Stimulated activated naive CD8-positive, alpha-beta T cell treated with anti-CD3 and anti-CD28 coated beads, Interleukin-15, Interleukin-2, amounts not matched to agents 100 U/mL and 50 U/mL, for 24 hours (primary cell): Measurements from ENCODE around the gene FBXO21.
"Not testable (repeated sequence)": the region's sequence is repeated elsewhere in the genome, so short reads cannot be mapped to it uniquely, and the experiment has no call there.

Experiments used
- ATAC-seq: fragments of 150-1000 bp; cut with Tn5 transposase; one replicate; pipeline ENCODE4 v1.10.0; 2021
- DNase-seq: peaks from one replicate; pipeline ENCODE4 v3.0.0; 2021

FBXO21 gene

GRCh38 chr12:117134721-117135120, 55.5 kb downstream of the FBXO21 start:
- ATAC-seq: no peak

GRCh38 chr12:117134059-117134458, 56.2 kb downstream of the FBXO21 start:
- DNase-seq (peak; percentile 70), ATAC-seq (peak; percentile 88)

More at GRCh38 chr12:117134721-117135120, 55.5 kb downstream of the FBXO21 start:
- no peak for DNase-seq

- DNase-seq (no peak), ATAC-seq (no peak)
Observed at GRCh38 chr12:117130801-117131200, 59.5 kb downstream of the FBXO21 start.

- ATAC-seq (no peak), DNase-seq (no peak)
Observed at GRCh38 chr12:117129391-117129790, 60.9 kb downstream of the FBXO21 start.

- no peak for ATAC-seq
- DNase-seq: no peak
Observed at GRCh38 chr12:117127933-117128823, 62.1 kb downstream of the FBXO21 start.

GRCh38 chr12:117126335-117126734, 63.9 kb downstream of the FBXO21 start:
- no peak for DNase-seq
- ATAC-seq: no peak

- DNase-seq (no peak), ATAC-seq (no peak)
Observed at GRCh38 chr12:117125767-117126166, 64.5 kb downstream of the FBXO21 start.

GRCh38 chr12:117125272-117125613, 65.0 kb downstream of the FBXO21 start:
- ATAC-seq (peak; percentile 55), DNase-seq (no peak)

GRCh38 chr12:117124421-117125271, 65.6 kb downstream of the FBXO21 start:
- DNase-seq: no peak
- ATAC-seq: peak; percentile 42

GRCh38 chr12:117121441-117121840, 68.8 kb downstream of the FBXO21 start:
- no peak for ATAC-seq

GRCh38 chr12:117120787-117121186, 69.5 kb downstream of the FBXO21 start:
- no peak for DNase-seq
- ATAC-seq: no peak

More at GRCh38 chr12:117121441-117121840, 68.8 kb downstream of the FBXO21 start:
- DNase-seq: no peak

GRCh38 chr12:117119592-117120198, 70.6 kb downstream of the FBXO21 start:
- DNase-seq (peak; percentile 34), ATAC-seq (peak; percentile 65)

GRCh38 chr12:117118838-117119591, 71.3 kb downstream of the FBXO21 start:
- DNase-seq: no peak
- ATAC-seq: no peak

GRCh38 chr12:117114784-117115183, 75.5 kb downstream of the FBXO21 start:
- DNase-seq: no peak
- no peak for ATAC-seq

GRCh38 chr12:117113231-117113630, 77.0 kb downstream of the FBXO21 start:
- no peak for DNase-seq
- ATAC-seq: no peak

- no peak for ATAC-seq
Observed at GRCh38 chr12:117111821-117112595, 78.3 kb downstream of the FBXO21 start.

GRCh38 chr12:117111386-117111785, 78.9 kb downstream of the FBXO21 start:
- ATAC-seq: no peak
- no peak for DNase-seq

More at GRCh38 chr12:117111821-117112595, 78.3 kb downstream of the FBXO21 start:
- no peak for DNase-seq

GRCh38 chr12:117109943-117110635, 80.2 kb downstream of the FBXO21 start:
- DNase-seq (no peak), ATAC-seq (no peak)

- ATAC-seq: peak; percentile 64
- peak; percentile 27 for DNase-seq
Observed at GRCh38 chr12:117105902-117106301, 84.4 kb downstream of the FBXO21 start.

- DNase-seq, ATAC-seq: not testable (repeated sequence)
Observed at GRCh38 chr12:117104003-117104402, 86.3 kb downstream of the FBXO21 start.
